ENCODE measurements around the gene ZNF366. TPM values are rescaled to one million over a fixed set of nuclear protein-coding genes. Genes with fewer than 3 reads are reported as not detected.

The ZNF366 gene
- polyA plus RNA-seq, 2 of the 4 experiments (the other 2 are of a cell fraction), result not detected

DNA sequence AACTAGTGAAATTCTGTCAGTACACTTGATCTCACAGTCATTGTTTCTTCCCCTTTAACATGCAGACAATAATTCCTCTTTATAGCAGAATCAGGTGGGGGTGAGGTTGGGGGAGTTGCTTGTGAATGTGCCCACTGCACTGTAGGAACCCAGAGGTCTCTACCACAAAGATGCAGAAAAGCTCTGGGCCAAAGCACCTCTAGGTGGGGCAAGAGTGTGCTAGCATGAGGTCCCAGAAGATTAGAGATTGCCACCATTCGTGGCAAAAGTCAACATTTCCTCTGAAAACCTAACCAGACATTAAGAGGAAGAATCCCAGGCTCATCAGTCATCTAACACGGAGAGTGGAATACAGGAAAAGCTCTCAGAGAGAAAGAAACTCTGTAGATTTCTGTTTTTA, 112.5 kb downstream of the ZNF366 start:
- ATAC-seq, result peak in 1 of 2 experiments; percentile 78; a peak in 4 of 6 replicates
- peak in 1 of 2 experiments; percentile 37 for DNase-seq (ENCODE audit: low read depth in 1 of 2, low spot score in 1 of 2)
- H3K4me1 ChIP-seq, result peaks cover 25% of the 10 kb centered on the region
- TF ChIP-seq SMC3 (IDR thresholded peaks at IDR 0.05) (peak; percentile 27; the same call in 1 of the 3 replicates), RAD21 (conservative IDR thresholded peaks at IDR 0.05 in 1 of 2, IDR thresholded peaks at IDR 0.05 in 1 of 2) (peak; percentile 50 to 63)
- TF ChIP-seq, protein P1, sequence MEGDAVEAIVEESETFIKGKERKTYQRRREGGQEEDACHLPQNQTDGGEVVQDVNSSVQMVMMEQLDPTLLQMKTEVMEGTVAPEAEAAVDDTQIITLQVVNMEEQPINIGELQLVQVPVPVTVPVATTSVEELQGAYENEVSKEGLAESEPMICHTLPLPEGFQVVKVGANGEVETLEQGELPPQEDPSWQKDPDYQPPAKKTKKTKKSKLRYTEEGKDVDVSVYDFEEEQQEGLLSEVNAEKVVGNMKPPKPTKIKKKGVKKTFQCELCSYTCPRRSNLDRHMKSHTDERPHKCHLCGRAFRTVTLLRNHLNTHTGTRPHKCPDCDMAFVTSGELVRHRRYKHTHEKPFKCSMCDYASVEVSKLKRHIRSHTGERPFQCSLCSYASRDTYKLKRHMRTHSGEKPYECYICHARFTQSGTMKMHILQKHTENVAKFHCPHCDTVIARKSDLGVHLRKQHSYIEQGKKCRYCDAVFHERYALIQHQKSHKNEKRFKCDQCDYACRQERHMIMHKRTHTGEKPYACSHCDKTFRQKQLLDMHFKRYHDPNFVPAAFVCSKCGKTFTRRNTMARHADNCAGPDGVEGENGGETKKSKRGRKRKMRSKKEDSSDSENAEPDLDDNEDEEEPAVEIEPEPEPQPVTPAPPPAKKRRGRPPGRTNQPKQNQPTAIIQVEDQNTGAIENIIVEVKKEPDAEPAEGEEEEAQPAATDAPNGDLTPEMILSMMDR (IDR thresholded peaks at IDR 0.05), result peak; percentile 36; the same call in 2 of the 3 replicates
- TF ChIP-seq, protein P2, sequence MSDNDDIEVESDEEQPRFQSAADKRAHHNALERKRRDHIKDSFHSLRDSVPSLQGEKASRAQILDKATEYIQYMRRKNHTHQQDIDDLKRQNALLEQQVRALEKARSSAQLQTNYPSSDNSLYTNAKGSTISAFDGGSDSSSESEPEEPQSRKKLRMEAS (IDR thresholded peaks at IDR 0.05), result no peak
- TF ChIP-seq, protein P3, sequence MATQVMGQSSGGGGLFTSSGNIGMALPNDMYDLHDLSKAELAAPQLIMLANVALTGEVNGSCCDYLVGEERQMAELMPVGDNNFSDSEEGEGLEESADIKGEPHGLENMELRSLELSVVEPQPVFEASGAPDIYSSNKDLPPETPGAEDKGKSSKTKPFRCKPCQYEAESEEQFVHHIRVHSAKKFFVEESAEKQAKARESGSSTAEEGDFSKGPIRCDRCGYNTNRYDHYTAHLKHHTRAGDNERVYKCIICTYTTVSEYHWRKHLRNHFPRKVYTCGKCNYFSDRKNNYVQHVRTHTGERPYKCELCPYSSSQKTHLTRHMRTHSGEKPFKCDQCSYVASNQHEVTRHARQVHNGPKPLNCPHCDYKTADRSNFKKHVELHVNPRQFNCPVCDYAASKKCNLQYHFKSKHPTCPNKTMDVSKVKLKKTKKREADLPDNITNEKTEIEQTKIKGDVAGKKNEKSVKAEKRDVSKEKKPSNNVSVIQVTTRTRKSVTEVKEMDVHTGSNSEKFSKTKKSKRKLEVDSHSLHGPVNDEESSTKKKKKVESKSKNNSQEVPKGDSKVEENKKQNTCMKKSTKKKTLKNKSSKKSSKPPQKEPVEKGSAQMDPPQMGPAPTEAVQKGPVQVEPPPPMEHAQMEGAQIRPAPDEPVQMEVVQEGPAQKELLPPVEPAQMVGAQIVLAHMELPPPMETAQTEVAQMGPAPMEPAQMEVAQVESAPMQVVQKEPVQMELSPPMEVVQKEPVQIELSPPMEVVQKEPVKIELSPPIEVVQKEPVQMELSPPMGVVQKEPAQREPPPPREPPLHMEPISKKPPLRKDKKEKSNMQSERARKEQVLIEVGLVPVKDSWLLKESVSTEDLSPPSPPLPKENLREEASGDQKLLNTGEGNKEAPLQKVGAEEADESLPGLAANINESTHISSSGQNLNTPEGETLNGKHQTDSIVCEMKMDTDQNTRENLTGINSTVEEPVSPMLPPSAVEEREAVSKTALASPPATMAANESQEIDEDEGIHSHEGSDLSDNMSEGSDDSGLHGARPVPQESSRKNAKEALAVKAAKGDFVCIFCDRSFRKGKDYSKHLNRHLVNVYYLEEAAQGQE (IDR thresholded peaks at IDR 0.05), result no peak
- POLR2A ChIA-PET, result no interaction called here
- CTCF ChIA-PET, result interaction anchor here (0.7 to 1.5 kb wide), 6 partner anchors 9 to 451 kb away, joined by 3 to 4 read pairs (median 3); no protein-coding TSS in a partner anchor
- WGBS (ENCODE audit: missing lambda C conversion rate), result 25% methylated on average over 2 of the region's 2 CpGs
- FAIRE-seq, result no peak
- H3K27ac ChIP-seq, result peak overlapping the region in 1 of 2 experiments; percentile 54; a peak in 3 of 6 replicates
- no peak overlapping the region for H3K4me3 ChIP-seq
- H3K9me3 ChIP-seq, result peaks cover 8% of the 10 kb centered on the region; the same call in 2 of the 3 replicates
- no peak overlapping the region for H3K4me2 ChIP-seq

DNA sequence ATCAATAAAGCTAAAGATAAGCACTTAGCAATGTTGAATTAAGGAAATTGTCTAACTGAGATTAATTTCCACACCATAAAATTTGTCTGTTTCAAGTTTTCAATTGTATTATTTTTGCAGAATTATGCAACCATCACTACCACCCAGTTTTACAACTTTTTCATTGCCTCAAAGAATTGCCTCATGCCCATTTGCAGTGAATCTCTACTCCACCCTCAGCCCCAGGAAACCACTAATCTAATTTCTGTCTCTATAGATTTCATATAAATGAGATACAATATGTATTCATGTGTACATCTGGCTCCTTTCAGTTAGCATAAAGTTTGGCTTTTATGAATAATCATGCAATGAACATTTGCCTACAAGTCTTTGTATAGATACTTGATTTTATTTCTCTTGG, 114.2 kb downstream of the ZNF366 start:
- peak overlapping the region; percentile 34 for H3K4me2 ChIP-seq

More for the DNA sequence above, 114.2 kb downstream of the ZNF366 start:
- Histone ChIP-seq H3K4me1 (peaks cover 34% of the 10 kb centered on the region), H3K4me3 (no peak overlapping the region), H3K27ac (peak overlapping the region; percentile 34 to 87; a peak in 4 of 6 replicates), H3K9me3 (no peaks in the 10 kb centered on the region)
- FAIRE-seq (no peak), DNase-seq (ENCODE audit: low read depth in 1 of 2, low spot score in 1 of 2) (no peak), ATAC-seq (no peak)
- ChIA-PET POLR2A (no interaction called here), CTCF (interaction anchor here (1.6 kb wide), 1 partner anchor 8 kb away, joined by 3 read pairs; no protein-coding TSS in a partner anchor)
- TF ChIP-seq EHMT2 (IDR thresholded peaks at IDR 0.05; ENCODE audit: low read depth) (no peak), ZC3H11A (IDR thresholded peaks at IDR 0.05) (no peak), PHF8 (IDR thresholded peaks at IDR 0.05; ENCODE audit: borderline replicate concordance, low read depth) (no peak)
- TF ChIP-seq, protein P4, sequence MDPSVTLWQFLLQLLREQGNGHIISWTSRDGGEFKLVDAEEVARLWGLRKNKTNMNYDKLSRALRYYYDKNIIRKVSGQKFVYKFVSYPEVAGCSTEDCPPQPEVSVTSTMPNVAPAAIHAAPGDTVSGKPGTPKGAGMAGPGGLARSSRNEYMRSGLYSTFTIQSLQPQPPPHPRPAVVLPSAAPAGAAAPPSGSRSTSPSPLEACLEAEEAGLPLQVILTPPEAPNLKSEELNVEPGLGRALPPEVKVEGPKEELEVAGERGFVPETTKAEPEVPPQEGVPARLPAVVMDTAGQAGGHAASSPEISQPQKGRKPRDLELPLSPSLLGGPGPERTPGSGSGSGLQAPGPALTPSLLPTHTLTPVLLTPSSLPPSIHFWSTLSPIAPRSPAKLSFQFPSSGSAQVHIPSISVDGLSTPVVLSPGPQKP (IDR thresholded peaks at IDR 0.05; ENCODE audit: low read depth, low read length), result no peak
- TF ChIP-seq, protein P3 (IDR thresholded peaks at IDR 0.05), result no peak

Other genes with a start within 250 kb of the ZNF366 start
- gene MRPS27, start 187.2 kb downstream of the ZNF366 start, polyA plus RNA-seq (2011; rRNA removed), result 141 and 160 TPM in 2 replicates
- gene MRPS27, start 187.2 kb downstream of the ZNF366 start, polyA plus RNA-seq (2017; fragmentation: RNase III; extraction: RNeasy Plus Mini Kit Qiagen cat#74134 plus additional on column Dnase treatment), result 73.8 to 81.1 TPM (median 81.0 TPM) in 3 replicates
- 26.5 and 31.1 TPM in 2 replicates for gene PTCD2, start 187.0 kb downstream of the ZNF366 start, polyA plus RNA-seq (2011; rRNA removed)
- 12.6 to 14.4 TPM (median 13.2 TPM) in 3 replicates for gene PTCD2, start 187.0 kb downstream of the ZNF366 start, polyA plus RNA-seq (2017; fragmentation: RNase III; extraction: RNeasy Plus Mini Kit Qiagen cat#74134 plus additional on column Dnase treatment)

All from A549 (cell line).